Neural crest cell (in vitro differentiated cells): Measurements from ENCODE around the gene PREPL. TPM values are rescaled to one million over a fixed set of nuclear protein-coding genes. Genes with fewer than 3 reads are reported as not detected.

Experiments
- DNase-seq: peaks from one replicate; pipeline ENCODE4 v3.0.0; 2021; ENCODE audit warnings: low read depth, mixed read lengths, low spot score
- H3K27ac Mint-ChIP-seq: one replicate; pipeline ENCODE4 v1.8.0; 2021; ENCODE audit warnings: mild to moderate bottlenecking, mixed read lengths; ENCODE audit not compliant: unreplicated experiment
- H3K27me3 Mint-ChIP-seq: 2 replicates; pipeline ENCODE4 v1.8.0; 2021; ENCODE audit warnings: low read depth, mild to moderate bottlenecking, mixed read lengths
- H3K36me3 Mint-ChIP-seq: 2 replicates; pipeline ENCODE4 v1.8.0; 2021; ENCODE audit warnings: low read depth, mild to moderate bottlenecking, mixed read lengths
- H3K4me1 Mint-ChIP-seq: 2 replicates; pipeline ENCODE4 v1.8.0; 2021; ENCODE audit warnings: mixed read lengths
- H3K4me3 Mint-ChIP-seq: one replicate; pipeline ENCODE4 v1.8.0; 2021; ENCODE audit warnings: mild to moderate bottlenecking, mixed read lengths
- H3K9me3 Mint-ChIP-seq: 2 replicates; pipeline ENCODE4 v1.8.0; 2021; ENCODE audit warnings: mixed read lengths
- long read RNA-seq: library from polyadenylated mRNA; unstranded; transcript quantifications from one replicate; pipeline ENCODE4 v2.0.0, GENCODE V29; 2020
- total RNA-seq: library from RNA; stranded (reverse); gene quantifications from 2 replicates; pipeline ENCODE4 v1.2.1, GENCODE V29; 2021
- TF ChIP-seq, protein P1 (sequence below): fragments of 200-600 bp; sonication (generic); conservative IDR thresholded peaks from 2 replicates; pipeline ENCODE4 v1.5.0; 2021; ENCODE audit warnings: antibody characterized with exemption, mild to moderate bottlenecking

The PREPL gene
- total RNA-seq = 44.1 and 46.1 TPM in 2 replicates
- long read RNA-seq, full-length matches to known transcripts = 23 of 51 reads
- long read RNA-seq, partial matches to known transcripts = 16 of 51 reads
- long read RNA-seq, other reads (novel, unspliced or antisense) = 12 of 51 reads

DNA sequence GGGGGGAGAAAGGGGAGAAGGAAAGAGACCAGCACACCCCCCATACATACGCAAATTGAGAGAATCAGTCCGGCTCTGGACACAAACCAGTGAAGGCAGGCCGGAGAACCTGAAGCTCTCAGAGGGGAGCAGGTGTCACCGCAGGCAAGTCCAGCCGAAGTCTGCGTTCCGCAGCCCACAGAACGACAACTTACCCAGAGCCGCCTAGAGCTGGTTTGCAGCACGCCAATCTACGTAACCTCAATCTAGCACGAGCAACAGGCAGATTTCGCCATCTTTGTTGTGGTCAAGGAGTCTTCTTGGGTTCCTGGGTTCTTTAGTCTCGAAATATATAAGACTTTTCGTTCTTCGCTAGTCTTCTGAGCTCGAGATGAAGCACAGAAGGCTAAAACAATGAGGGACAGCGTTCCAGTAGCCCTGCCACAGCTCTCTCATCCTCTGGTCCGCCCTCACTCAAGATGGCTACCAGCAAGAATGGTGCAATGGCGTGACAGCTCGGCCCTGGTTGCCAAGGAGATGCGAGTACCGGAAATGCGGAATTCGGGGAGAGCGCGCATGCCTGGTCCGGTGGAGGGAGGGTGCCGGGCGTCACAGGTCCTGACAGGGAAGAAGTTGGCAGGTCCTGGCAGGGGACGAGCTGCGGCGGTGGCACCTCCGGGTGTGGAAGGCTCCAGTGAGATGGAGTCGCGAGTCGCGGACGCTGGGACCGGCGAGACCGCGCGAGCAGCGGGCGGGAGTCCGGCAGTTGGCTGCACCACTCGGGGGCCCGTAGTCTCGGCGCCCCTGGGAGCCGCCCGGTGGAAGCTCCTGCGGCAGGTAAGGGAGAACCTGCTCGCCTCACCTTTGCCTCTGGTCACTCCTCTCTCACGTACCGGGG, at the start of gene PREPL, which contains the start of gene CAMKMT:
TSS of gene PREPL (minus strand) at position 165 of the 877 bp plus-strand sequence. CDS start 15,152 bp downstream, outside the sequence.
TSS of gene CAMKMT (plus strand) at position 618 of the 877 bp plus-strand sequence.
- DNase-seq = peak; percentile 96
- H3K27ac Mint-ChIP-seq = peak within 1 kb of the TSS; percentile 100
- no peaks in the 10 kb centered on the region for H3K27me3 Mint-ChIP-seq
- no peaks in the 10 kb centered on the region for H3K36me3 Mint-ChIP-seq
- peak within 1 kb of the TSS; percentile 96 for H3K4me3 Mint-ChIP-seq
- TF ChIP-seq, protein P1, sequence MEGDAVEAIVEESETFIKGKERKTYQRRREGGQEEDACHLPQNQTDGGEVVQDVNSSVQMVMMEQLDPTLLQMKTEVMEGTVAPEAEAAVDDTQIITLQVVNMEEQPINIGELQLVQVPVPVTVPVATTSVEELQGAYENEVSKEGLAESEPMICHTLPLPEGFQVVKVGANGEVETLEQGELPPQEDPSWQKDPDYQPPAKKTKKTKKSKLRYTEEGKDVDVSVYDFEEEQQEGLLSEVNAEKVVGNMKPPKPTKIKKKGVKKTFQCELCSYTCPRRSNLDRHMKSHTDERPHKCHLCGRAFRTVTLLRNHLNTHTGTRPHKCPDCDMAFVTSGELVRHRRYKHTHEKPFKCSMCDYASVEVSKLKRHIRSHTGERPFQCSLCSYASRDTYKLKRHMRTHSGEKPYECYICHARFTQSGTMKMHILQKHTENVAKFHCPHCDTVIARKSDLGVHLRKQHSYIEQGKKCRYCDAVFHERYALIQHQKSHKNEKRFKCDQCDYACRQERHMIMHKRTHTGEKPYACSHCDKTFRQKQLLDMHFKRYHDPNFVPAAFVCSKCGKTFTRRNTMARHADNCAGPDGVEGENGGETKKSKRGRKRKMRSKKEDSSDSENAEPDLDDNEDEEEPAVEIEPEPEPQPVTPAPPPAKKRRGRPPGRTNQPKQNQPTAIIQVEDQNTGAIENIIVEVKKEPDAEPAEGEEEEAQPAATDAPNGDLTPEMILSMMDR = no peak
- H3K4me1 Mint-ChIP-seq = peaks cover 26% of the 10 kb centered on the region
- no peaks in the 10 kb centered on the region for H3K9me3 Mint-ChIP-seq

DNA sequence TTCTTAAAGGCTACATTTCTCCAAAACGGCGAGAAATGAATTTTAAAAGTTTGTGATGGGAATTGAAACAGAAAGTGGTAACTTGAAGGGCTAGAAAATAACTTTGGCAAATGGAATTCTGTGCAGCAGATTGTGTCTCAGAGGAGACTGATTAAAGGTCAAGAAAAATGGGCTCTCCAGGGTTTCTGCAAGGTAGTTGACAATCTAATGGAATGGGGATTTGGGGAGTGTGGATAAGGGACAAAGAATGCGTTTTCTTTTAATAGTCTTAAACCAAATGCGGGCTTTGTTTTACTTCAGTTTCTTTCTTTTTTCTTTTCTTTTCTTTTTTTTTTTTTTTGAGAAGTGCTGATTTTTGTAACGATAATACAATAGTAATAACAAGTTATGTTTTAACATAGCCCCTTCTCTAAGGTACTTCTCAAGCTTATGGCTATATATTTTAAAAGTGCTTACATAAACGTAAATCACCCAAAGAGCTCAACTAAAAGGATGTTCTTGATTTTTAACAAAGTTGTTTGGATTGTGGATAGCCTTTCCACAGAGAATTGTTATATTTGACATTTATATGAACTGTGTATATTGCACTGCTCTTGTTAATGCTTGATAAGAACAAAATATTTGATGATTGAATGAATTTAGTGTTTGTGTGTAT, 37.1 kb upstream of the PREPL start:
- Mint-ChIP-seq H3K36me3 (no peaks in the 10 kb centered on the region), H3K27ac (no peak overlapping the region), H3K27me3 (no peaks in the 10 kb centered on the region), H3K9me3 (no peaks in the 10 kb centered on the region), H3K4me1 (no peaks in the 10 kb centered on the region), H3K4me3 (no peak overlapping the region)
- TF ChIP-seq, protein P1 = no peak
- no peak for DNase-seq

DNA sequence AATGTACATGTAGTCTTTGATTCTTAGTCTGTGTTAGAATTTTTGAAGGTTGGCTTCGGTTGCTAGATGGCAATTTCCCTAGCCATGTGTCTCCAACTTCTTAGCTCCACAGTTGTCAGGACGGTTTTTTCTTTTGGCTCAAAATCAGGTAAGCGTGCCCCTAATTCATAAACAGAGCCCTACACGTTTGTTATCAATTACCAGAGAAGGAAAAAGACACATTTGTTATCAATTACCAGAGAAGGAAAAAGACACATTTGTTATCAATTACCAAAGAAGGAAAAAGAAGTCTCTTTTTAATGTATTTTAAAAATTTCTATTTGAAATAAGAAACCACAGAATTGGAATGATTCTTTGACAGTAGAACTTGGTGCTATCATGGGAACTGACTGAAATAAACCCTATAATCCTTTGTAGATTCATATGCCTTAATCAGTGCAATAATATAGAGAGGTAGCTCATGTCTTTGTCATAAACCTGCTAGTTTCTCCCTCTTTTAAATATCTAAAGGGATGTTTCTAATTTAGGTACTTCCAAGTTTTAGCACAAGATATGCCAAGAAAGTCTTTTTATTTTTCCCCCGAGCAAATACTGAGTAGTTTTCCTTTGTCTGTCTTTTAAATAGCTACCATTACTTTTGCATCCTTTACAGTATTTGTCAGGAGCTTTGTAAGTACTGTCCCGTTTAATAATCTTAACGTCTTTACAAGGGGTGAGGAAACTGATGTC, 36.3 kb upstream of the PREPL start:
- no peak for DNase-seq
- Mint-ChIP-seq H3K4me3 (no peak overlapping the region), H3K9me3 (no peaks in the 10 kb centered on the region), H3K4me1 (no peaks in the 10 kb centered on the region), H3K36me3 (no peaks in the 10 kb centered on the region), H3K27ac (no peak overlapping the region), H3K27me3 (no peaks in the 10 kb centered on the region)
- TF ChIP-seq, protein P1 = no peak

DNA sequence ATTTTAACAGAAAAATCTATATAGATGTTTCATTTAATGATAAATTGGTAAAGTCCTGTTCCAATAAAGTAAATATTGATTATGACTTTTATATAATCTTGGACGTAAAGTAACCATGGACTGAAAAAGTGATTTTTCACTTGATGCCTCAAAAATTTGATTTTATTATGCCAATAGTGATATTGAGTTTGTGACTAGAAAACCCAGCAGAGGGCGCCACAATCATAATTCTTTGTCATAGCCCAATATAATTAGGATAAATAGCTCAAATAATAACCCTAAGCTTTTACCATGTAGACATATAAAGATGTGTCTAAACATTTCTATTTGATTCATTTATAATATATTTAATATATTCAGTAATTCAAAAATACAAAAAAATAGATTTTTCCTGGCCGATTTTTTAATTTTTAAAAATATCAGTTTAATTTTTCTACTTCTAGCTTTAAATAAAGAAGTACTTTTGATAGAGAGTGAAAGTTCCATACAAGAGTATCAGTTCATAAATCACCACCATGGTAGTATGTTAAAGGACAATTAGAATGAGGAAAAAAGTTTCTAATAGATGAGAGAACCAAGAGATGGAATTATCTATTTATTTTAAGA, 31.1 kb upstream of the PREPL start:
- no peak overlapping the region for H3K27ac Mint-ChIP-seq
- H3K36me3 Mint-ChIP-seq = peaks cover 2% of the 10 kb centered on the region
- peaks cover 2% of the 10 kb centered on the region for H3K9me3 Mint-ChIP-seq
- H3K4me1 Mint-ChIP-seq = no peaks in the 10 kb centered on the region
- H3K27me3 Mint-ChIP-seq = no peaks in the 10 kb centered on the region
- DNase-seq = peak; percentile 59
- H3K4me3 Mint-ChIP-seq = no peak overlapping the region
- TF ChIP-seq, protein P1 = peak; percentile 80

DNA sequence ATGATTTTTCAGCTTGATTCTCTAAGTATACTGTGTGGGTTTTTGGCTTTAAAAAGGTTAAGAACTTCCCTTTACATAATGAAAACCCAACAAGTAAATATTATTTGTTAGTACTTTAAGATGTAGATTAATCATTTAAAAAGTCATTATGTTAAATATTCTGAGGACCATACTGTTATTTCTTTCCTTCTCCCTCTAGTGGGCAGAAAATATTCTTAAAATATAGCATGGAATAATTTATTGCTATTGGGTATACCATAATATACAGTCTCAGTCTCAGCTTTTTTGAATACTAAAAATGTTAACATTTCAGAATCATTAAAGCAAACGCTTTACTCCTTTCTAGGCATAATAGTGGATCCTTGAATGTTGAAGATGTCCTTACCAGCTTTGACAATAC, 28.6 kb upstream of the PREPL start:
- Mint-ChIP-seq H3K27ac (no peak overlapping the region), H3K4me3 (no peak overlapping the region), H3K27me3 (no peaks in the 10 kb centered on the region), H3K4me1 (no peaks in the 10 kb centered on the region), H3K36me3 (peaks cover 18% of the 10 kb centered on the region), H3K9me3 (peaks cover 9% of the 10 kb centered on the region)
- DNase-seq = no peak
- TF ChIP-seq, protein P1 = peak; percentile 53
